ENCODE measurements around the gene BEND6.

GRCh38 chr6:56978530-56978929 is 23.6 kb downstream of the BEND6 start:
- no peak for TF ChIP-seq EZH2phosphoT487 (IDR thresholded peaks at IDR 0.05; ENCODE audit: borderline replicate concordance, low read depth, low read length)
- TF ChIP-seq CTCF (conservative IDR thresholded peaks at IDR 0.05; ENCODE audit: low read length): no peak

Measured in OCI-LY7 (cell line).